Right ventricle myocardium superior (tissue), 1 donor: Measurements from ENCODE around the gene CLEC11A. TPM values are rescaled to one million over a fixed set of nuclear protein-coding genes. Genes with fewer than 3 reads are reported as not detected.

Experiments used
- ATAC-seq: fragments of 200-7000 bp; cut with Tn5 transposase; one replicate; pipeline ENCODE4 v1.9.1; 2020; ENCODE audit warnings: mild to moderate bottlenecking; ENCODE audit not compliant: poor library complexity
- DNase-seq: peaks from one replicate; pipeline ENCODE4 v3.0.0-alpha.2; 2020
- intact Hi-C: fragments of 100-400 bp; cut with DNase I; formaldehyde crosslinking; loops from one replicate; pipeline ENCODE4 v1.11.2; 2022
- total RNA-seq: library from RNA; stranded (reverse); fragmentation: NEBNext Ultra II Directional; extraction: Animal tissue kit (Norgen Biotek cat#: 25700); gene quantifications from one replicate; pipeline ENCODE4 v1.2.1, GENCODE V29; 2021
- donor health status: DM: no; HTN: yes; CAD: no; lungs with severe emphysema.

Gene CLEC11A
- total RNA-seq, 1 donor from 2014 or later: 3.0 TPM

GRCh38 chr19:50702871-50703829, 20.0 kb upstream of the CLEC11A start:
- intact Hi-C loops: no loop called here

DNA sequence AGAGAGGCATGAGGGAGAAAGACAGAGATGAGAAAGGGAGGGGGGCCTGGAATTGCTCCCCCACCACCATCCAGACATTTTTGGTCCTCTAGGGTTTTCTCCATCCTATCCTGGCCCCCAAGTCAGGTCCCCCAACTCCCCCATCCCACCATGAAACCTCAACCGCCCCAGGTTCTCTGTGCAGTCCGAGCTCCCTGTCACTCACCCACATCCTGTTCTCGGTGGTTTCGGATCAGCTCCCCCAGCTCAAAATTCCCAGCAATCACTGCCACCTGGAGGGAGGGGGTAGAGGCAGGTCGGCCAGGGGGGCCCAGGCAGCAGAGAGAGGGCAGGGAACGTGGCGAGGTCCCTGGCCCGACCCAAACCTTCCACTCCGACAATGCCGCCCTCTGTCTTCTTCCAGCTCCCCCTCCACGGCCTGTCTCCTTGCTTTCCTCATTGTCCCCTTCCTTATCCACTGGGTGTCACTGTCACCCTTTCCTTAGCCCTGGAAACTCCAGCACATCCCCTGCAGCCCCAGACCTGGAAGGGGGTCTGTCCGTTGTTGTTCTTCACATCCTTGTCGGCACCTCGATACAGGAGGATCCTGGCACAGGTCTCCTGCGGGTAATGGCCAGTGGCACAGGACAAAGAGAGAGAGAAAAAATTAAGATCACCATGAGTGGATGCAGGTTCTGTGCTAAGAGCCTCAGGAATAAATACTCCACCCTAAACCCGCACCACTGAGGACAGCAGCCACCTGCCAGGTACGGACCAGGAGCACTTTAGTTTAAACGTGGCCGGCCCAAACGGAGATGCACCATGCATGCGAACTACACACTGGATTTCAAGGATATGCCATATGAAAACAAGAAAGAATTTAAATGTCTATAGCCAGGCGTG, 19.0 kb upstream of the CLEC11A start:
- intact Hi-C loops: no loop called here
- ATAC-seq: no peak
- no peak for DNase-seq

More at GRCh38 chr19:50702871-50703829, 20.0 kb upstream of the CLEC11A start:
- DNase-seq (no peak), ATAC-seq (no peak)

DNA sequence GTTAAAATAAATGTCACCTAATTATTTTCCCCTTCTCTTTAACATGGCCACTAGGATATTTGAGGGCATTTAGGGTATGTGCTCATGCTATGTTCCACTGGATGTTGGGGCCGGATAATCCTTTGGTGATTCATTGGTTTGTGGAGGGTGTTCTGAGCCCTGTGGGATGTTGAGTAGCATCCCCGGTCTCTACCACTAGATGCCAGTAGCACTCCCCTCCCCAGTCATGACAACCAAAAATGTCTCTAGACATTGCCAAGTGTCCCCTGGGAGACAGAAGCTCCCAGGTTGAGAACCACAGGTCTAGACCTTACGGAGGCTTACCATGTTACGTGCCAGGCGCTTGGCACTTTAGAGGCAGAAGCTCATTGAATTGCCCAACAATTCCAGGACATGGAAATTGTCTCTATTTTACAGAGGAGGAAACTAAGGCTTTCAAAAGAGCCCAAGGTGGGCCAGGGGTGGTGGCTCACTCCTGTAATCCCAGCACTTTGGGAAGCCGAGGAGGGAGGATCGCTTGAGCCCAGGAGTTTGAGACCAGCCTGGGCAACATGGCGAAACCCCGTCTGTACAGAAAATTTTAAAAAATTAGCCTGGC, 17.6 kb upstream of the CLEC11A start:
- intact Hi-C loops: no loop called here
- ATAC-seq: no peak

DNA sequence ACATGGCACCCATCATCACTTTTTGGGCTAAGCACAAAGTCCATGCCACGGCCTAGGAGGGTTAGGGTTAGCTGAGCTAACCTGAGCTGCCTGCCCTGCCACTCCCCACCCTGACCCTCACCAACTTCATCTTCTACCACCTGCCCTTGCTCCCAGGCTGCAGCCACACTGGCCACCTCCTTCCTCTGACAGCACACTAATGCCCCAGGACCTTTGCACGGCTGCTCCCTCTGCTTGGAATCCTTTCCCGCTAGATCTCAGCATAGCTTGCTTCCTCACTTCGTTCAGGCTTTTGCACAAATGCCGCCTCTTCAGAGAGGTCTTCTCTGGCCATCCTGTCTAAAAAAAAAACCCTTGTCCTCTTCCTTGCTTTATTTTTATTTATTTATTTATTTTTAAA, 16.8 kb upstream of the CLEC11A start:
- intact Hi-C loops: no loop called here
- DNase-seq (no peak), ATAC-seq (no peak)

More for the DNA sequence above, 17.6 kb upstream of the CLEC11A start:
- DNase-seq: no peak

DNA sequence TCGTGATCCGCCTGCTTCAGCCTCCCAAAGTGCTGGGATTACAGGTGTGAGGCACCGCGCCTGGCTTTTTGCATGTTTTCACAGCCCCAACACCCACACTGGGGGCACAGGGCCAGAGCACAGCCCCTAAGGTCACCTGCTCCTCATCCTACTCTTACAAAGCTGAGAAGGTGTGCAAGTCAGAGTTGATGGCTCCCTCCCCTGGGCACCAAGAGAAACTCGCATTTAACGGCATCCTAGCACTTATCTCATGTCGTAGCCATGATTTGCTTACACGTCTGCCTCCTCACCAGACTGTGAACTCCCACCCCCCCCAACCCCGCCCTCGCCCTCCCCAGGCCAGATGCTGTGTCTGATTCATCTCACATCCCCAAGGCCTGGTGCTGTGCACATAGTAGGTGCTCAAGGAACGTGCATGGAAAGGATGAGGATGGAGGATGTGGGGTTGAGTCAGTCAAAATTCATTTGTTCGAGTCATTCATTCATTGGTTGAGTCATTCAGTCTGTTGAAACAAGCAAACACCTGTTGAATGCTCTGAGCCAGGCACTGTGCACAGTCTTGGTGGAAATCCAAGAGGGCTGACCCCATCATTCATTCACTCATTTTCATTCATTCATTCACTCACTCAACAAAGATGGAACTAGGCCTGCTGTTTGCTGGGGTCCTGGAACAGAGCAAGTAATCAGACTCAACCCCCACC, 14.8 kb upstream of the CLEC11A start:
- no peak for ATAC-seq
- no peak for DNase-seq
- intact Hi-C loops: no loop called here

DNA sequence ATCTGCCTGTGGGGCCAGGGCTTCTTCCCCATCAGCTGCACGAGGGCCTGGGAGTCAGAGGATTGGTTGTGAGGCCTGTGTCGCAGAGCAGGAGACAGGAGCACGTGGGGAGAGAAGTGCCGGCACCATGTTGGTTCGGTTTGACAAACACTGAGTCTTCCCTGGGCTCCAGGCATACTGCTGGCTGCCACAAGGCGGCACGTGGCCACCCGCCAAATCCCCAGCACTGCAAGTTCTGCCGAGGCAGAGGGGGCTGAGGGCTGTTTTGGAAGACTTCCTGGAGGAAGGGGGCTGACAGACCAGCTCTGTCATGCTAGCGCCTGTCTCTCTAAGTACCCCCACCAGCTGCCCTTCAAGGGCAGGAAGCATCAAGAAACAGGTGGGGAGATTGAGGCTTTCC, 13.1 kb upstream of the CLEC11A start:
- no peak for DNase-seq
- intact Hi-C loops: no loop called here
- ATAC-seq: no peak

DNA sequence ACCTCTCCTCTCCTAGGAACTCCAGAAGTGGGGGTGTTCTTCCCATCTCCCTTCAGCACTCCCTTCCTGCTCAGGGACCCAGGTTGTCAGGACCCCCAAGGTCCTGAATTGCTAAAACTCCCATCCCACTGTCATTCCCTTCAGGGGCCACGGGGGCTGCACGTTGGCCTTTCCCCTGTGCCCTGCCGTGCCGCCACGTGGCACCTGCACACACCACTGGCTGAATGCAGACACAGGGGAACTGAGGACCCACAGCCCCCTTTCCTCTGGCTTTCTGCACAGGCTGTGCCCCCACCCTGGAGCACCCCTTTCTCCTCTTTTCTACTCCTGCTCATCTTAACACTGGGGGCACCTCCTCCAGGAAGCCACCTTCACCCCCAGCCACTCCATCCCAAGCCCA, 12.6 kb upstream of the CLEC11A start:
- intact Hi-C loops: no loop called here
- ATAC-seq: no peak

GRCh38 chr19:50711196-50711595, 12.0 kb upstream of the CLEC11A start:
- ATAC-seq (no peak), DNase-seq (no peak)
- intact Hi-C loops: no loop called here

More for the DNA sequence above, 12.6 kb upstream of the CLEC11A start:
- DNase-seq: no peak

DNA sequence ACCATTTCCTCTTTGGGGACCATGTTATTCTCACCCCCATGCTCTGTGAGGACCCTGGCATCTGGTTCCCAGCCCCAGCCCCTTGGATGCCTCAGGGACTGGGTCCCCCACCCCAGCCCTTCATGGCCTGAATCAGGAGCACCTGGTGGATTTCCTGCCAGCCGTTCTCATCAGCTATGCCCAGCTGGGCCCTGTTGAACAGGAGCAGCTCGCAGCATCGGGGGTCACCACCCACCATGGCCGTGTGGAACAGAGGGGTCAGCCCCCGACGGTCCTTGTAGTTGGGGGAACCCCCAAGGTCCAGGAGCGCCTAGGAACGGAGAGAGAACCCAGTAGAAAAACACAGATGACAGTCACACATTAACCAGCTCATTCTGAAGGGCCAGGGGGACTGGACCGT, 11.4 kb upstream of the CLEC11A start:
- intact Hi-C loops: no loop called here
- ATAC-seq: no peak
- DNase-seq: no peak

DNA sequence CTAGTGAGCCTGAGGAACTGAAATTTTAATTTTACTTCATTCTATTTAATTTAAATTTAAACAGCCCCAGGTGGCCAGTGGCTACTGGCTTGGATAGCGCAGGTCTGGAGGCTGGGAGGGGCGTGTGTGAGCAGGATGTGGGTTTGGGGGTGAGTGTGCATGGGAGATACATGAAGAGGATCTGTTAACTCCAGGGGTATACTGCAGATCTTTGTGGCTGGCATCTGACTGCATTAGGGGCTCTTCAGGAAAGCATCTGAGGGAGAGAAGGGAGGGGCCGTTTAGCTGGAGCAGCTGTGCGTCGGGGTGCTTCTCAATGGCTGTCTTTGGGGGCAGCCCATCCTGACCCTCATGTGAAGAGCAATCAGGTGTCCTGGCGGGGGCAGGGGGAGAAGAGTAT, 10.3 kb upstream of the CLEC11A start:
- intact Hi-C loops: no loop called here
- DNase-seq (no peak), ATAC-seq (no peak)

DNA sequence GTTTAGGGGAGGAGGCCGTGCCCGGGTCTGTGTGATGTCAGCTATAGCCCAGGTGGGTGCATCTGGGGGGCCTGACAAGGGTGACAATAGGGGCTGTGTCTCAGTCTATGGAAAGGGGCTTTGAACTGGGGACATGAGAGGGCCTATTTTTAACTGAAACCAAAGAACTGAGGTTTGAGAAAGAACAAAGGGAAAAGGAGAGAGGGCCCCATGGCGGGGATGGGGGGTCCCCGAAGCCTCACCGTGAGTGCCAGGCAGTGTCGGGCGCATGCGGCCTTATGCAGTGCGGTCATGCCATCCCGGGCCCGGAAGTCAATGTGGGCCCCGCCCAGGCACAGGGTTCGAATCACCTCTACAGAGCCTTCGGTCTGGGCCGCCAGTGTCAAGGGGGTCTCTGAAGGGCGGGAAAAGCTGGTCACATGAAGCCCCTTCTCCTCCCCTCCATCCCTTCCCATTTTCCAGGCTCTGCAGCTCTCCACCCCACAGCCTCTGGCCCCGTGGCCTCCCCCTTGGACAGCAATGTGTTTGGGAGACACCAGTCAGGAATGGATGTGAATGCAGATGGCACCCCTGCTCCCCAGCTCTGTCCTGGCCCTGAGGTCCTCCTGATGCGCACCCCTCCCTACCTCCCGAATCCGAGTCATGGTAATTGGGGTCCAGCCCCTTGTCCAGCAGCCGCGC, 9.5 kb upstream of the CLEC11A start:
- intact Hi-C loops: no loop called here
- DNase-seq (no peak), ATAC-seq (no peak)

DNA sequence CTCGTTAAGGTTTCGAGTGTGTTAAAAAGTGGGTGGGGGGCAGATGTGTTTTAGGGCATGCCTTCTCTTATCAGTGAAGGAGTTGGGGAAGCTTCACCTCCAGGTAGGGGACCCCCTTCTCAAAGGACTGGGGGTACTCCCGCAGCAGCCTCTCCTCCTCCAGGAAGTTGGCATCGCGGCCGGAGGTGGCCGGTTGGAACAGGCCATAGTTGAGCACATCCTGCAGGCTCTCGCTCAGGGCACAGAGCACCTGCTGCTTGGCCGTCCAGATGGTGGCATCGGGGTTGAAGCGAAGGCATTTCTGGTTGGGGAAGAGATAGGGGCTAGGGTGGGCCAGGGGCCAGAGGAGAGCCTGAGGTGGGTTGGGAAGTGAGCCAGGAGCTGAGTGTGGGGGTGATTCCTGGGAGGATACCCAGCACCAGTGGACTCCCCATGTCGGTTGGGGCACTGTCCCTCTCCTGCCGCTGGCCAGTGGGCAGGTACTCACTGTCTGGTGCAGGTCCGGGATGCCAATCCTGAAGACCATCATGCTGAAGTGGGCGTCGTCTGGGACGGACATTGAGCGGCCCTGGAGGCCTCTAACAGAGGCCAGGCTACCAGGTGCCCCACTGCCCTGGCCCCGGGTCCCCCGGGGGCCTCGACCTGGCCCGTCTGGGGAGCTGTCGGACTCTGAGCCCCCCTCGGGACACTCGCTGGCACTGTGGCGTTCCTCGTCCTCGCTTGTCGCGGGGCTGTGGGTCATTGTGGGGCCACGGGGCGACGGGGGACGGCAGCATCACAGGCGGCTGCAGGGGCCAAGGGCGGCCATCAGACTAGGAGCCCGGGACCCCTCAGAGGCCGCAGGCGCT, 6.8 kb upstream of the CLEC11A start:
- intact Hi-C loops: no loop called here
- DNase-seq (no peak), ATAC-seq (no peak)

GRCh38 chr19:50717026-50717723, 6.0 kb upstream of the CLEC11A start:
- no peak for DNase-seq
- ATAC-seq: no peak
- intact Hi-C loops: no loop called here

DNA sequence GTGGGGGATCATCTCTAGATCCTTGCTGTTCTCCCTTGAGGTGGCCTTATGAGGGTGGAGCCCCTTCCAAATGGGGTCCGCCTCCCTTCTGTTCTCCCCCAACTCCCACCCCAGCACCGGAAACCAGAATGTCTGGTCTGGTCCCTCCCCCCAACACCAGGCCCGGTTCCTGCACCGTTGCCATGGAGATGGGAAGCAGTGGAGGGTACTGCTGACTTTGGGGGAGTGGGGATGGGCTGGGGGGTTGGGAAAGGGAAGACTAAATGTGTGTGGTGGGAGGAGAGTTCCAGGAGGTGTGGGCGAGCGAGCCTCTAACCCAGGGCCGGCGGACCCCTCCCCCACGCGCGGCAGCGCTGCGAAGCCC, 5.3 kb upstream of the CLEC11A start:
- DNase-seq: no peak
- ATAC-seq: no peak
- intact Hi-C loops: no loop called here

DNA sequence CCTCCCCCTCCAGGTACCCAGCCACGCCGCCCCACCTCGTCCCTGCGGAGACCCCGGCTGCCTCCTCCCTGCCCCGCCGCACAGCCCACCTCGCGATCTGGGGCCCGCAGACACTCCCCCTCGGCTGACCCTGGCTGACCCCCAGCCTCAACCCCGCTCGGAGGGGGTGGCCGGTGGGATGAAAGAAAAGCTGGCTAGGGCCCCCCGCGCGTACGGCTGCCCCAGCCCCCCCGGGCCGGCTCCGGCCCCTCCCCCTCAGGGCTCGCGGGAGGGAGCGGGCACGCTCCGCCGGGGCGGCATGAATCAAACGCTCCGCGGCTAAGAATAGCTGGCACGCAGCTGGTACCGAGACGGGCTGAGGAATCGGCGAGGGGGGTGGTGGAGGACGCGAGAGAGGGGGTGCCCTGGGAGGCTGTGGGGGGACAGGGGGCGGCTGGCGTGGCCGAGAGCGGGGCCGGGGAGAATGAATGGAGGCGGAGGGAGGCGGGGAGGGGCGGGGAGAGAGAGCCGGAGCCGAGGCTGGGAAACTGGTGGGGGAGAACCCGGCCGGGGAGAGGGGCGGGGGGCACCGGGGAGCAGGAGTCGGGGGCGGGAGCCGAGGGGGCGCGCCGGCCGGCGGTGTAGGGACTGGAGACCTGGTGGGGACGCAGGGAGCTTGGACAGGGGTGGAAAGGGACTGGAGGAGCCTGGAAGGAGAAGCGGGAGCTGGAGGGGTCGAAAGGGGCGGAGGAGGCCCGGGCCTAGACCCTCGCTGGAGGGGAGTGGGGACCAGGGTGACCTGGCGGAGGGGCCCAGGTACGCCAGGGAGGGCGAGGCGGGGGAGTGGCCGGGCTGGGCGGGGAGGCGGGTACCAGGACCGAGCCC, 4.7 kb upstream of the CLEC11A start:
- DNase-seq (no peak), ATAC-seq (no peak)

DNA sequence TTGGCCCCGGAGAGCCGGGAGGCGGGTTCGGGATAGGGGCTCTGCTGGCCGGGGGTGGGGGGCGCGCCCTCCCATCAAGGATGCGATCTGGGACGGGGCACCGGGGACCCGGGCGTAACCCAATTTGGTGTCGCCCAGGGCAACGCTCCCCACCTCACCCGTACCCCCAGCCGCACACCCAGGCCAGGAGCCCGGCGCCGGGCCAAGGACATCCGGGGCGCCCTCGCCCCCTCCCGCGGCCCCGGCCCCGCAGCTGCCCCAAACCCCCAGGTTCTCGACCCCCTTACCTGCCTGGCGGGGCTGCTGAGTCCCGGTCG, 4.1 kb upstream of the CLEC11A start:
- ATAC-seq: no peak
- intact Hi-C loops: no loop called here

More for the DNA sequence above, 4.7 kb upstream of the CLEC11A start:
- intact Hi-C loops: no loop called here

More for the DNA sequence above, 4.1 kb upstream of the CLEC11A start:
- DNase-seq: no peak
